GM19240 (cell line): ENCODE results near the gene BDKRB1.
"Not testable (repeated sequence)": the region's sequence is repeated elsewhere in the genome, so short reads cannot be mapped to it uniquely, and the experiment has no call there.

Source experiments
- DNase-seq: peaks from one replicate; pipeline ENCODE4 v3.0.0; 2011; ENCODE audit warnings: low spot score; ENCODE audit not compliant: insufficient read length

BDKRB1 gene

GRCh38 chr14:96233661-96234060, 22.3 kb upstream of the BDKRB1 start:
- no peak for DNase-seq

- DNase-seq = no peak
Observed at GRCh38 chr14:96235426-96235825, 20.6 kb upstream of the BDKRB1 start.

- DNase-seq = no peak
Observed at GRCh38 chr14:96237641-96238040, 18.4 kb upstream of the BDKRB1 start.

- DNase-seq = no peak
Observed at GRCh38 chr14:96238676-96239265, 17.2 kb upstream of the BDKRB1 start.

GRCh38 chr14:96239711-96240141, 16.3 kb upstream of the BDKRB1 start:
- DNase-seq = no peak

- no peak for DNase-seq
Observed at GRCh38 chr14:96240641-96241040, 15.4 kb upstream of the BDKRB1 start.

GRCh38 chr14:96242126-96242525, 13.9 kb upstream of the BDKRB1 start:
- no peak for DNase-seq

- DNase-seq = no peak
Observed at GRCh38 chr14:96243785-96244184, 12.2 kb upstream of the BDKRB1 start.

- DNase-seq = not testable (repeated sequence)
Observed at GRCh38 chr14:96245074-96245473, 10.9 kb upstream of the BDKRB1 start.

- no peak for DNase-seq
Observed at GRCh38 chr14:96245710-96246538, 10.1 kb upstream of the BDKRB1 start.

GRCh38 chr14:96246539-96246847, 9.5 kb upstream of the BDKRB1 start:
- no peak for DNase-seq

GRCh38 chr14:96247031-96247430, 9.0 kb upstream of the BDKRB1 start:
- DNase-seq = no peak

GRCh38 chr14:96249029-96249428, 7.0 kb upstream of the BDKRB1 start:
- DNase-seq = no peak

- DNase-seq = no peak
Observed at GRCh38 chr14:96250485-96250884, 5.5 kb upstream of the BDKRB1 start.

GRCh38 chr14:96251656-96252155, 4.3 kb upstream of the BDKRB1 start:
- no peak for DNase-seq

GRCh38 chr14:96252323-96252998, 3.5 kb upstream of the BDKRB1 start:
- no peak for DNase-seq

- DNase-seq = no peak
Observed at GRCh38 chr14:96252999-96253539, 2.9 kb upstream of the BDKRB1 start.

- no peak for DNase-seq
Observed at GRCh38 chr14:96254687-96255086, 1.3 kb upstream of the BDKRB1 start.

- no peak for DNase-seq
Observed at GRCh38 chr14:96256407-96256806, 397 bp downstream of the BDKRB1 start.

GRCh38 chr14:96257056-96257455, 1.0 kb downstream of the BDKRB1 start:
- DNase-seq = no peak

GRCh38 chr14:96257900-96258299, 1.9 kb downstream of the BDKRB1 start:
- no peak for DNase-seq

GRCh38 chr14:96260341-96260821, 4.4 kb downstream of the BDKRB1 start:
- no peak for DNase-seq
